GM23338 (cell line): ENCODE results near the gene SRSF5. TPM values are rescaled to one million over a fixed set of nuclear protein-coding genes. Genes with fewer than 3 reads are reported as not detected.

Experiments
- ATAC-seq: fragments of 200-7000 bp; cut with Tn5 transposase; 3 replicates; pipeline ENCODE4 v1.9.1; 2020
- DNase-seq: peaks from one replicate; pipeline ENCODE4 v3.0.0-alpha.2; 2015; ENCODE audit warnings: low spot score
- H2AFZ ChIP-seq: fragments of 200-600 bp; sonication (generic); 2 replicates; pipeline ENCODE4 v1.8.0; 2016; ENCODE audit warnings: antibody characterized with exemption, mild to moderate bottlenecking, moderate library complexity
- H3F3A ChIP-seq: fragments of 200-600 bp; sonication (generic); replicated peaks from 2 replicates; pipeline ENCODE4 v1.8.0; 2017; ENCODE audit warnings: antibody characterized with exemption, mixed run types, low read depth
- H3K27ac ChIP-seq: fragments of 200-600 bp; sonication (generic); 2 replicates; pipeline ENCODE4 v1.6.1; 2016; ENCODE audit warnings: low read depth
- H3K27me3 ChIP-seq: fragments of 200-600 bp; sonication (generic); 2 replicates; pipeline ENCODE4 v1.8.0; 2016; ENCODE audit warnings: mild to moderate bottlenecking, mixed run types, moderate library complexity; ENCODE audit not compliant: insufficient read depth
- H3K36me3 ChIP-seq: fragments of 200-600 bp; sonication (generic); 2 replicates; pipeline ENCODE4 v1.8.0; 2016; ENCODE audit warnings: mild to moderate bottlenecking; ENCODE audit not compliant: insufficient read depth
- H3K4me1 ChIP-seq: fragments of 200-600 bp; sonication (generic); 2 replicates; pipeline ENCODE4 v1.8.0; 2016; ENCODE audit warnings: mild to moderate bottlenecking, moderate library complexity; ENCODE audit not compliant: insufficient read depth
- H3K4me2 ChIP-seq: fragments of 200-600 bp; sonication (generic); 2 replicates; pipeline ENCODE4 v1.7.1; 2017; ENCODE audit warnings: mixed run types
- H3K4me3 ChIP-seq: fragments of 200-600 bp; sonication (generic); 2 replicates; pipeline ENCODE4 v1.6.1; 2016; ENCODE audit warnings: mixed run types
- H3K79me2 ChIP-seq: fragments of 200-600 bp; sonication (generic); replicated peaks from 2 replicates; pipeline ENCODE4 v1.8.0; 2017; ENCODE audit warnings: mild to moderate bottlenecking; ENCODE audit not compliant: insufficient read depth
- H3K9me2 ChIP-seq: fragments of 200-600 bp; sonication (generic); 2 replicates; pipeline ENCODE4 v1.8.0; 2017; ENCODE audit not compliant: insufficient read depth
- H4K20me1 ChIP-seq: fragments of 200-600 bp; sonication (generic); replicated peaks from 2 replicates; pipeline ENCODE4 v1.8.0; 2017; ENCODE audit warnings: mild to moderate bottlenecking; ENCODE audit not compliant: insufficient read depth
- H3K27ac Mint-ChIP-seq: 2 replicates; pipeline ENCODE4 v1.8.0; 2020; ENCODE audit warnings: inconsistent platforms, mild to moderate bottlenecking, moderate library complexity, mixed read lengths
- H3K27me3 Mint-ChIP-seq: 3 replicates; pipeline ENCODE4 v1.8.0; 2022; ENCODE audit warnings: low read depth, mild to moderate bottlenecking, moderate library complexity, mixed read lengths, inconsistent platforms; ENCODE audit not compliant: insufficient read depth, poor library complexity
- H3K36me3 Mint-ChIP-seq: 3 replicates; pipeline ENCODE4 v1.8.0; 2021; ENCODE audit warnings: low read depth, mild to moderate bottlenecking, inconsistent platforms, moderate library complexity, mixed read lengths
- H3K4me1 Mint-ChIP-seq: 3 replicates; pipeline ENCODE4 v1.8.0; 2020; ENCODE audit warnings: mild to moderate bottlenecking, inconsistent platforms, mixed read lengths
- H3K4me3 Mint-ChIP-seq: 3 replicates; pipeline ENCODE4 v1.8.0; 2021; ENCODE audit warnings: moderate library complexity, mild to moderate bottlenecking, inconsistent platforms, mixed read lengths
- H3K9me3 Mint-ChIP-seq: 3 replicates; pipeline ENCODE4 v1.8.0; 2020; ENCODE audit warnings: moderate library complexity, mild to moderate bottlenecking, inconsistent platforms, mixed read lengths
- CREB1 ChIP-seq: fragments of 250-450 bp; sonication (Bioruptor Pico); IDR thresholded peaks from 2 replicates; pipeline ENCODE4 v1.5.0; 2020; ENCODE audit warnings: low read depth, mild to moderate bottlenecking, moderate library complexity
- CTCF ChIP-seq, 2 experiments: fragments of 200-600 bp in 1 of 2; sonication (generic) in 1 of 2; conservative IDR thresholded peaks; 2 replicates each; pipeline versions ENCODE4 v1.5.1 to v1.6.1; 2016 to 2017; ENCODE audit warnings: antibody characterized with exemption in 2 of 2, low read depth in 2 of 2, mild to moderate bottlenecking in 2 of 2, moderate library complexity in 1 of 2
- ETS1 ChIP-seq: IDR thresholded peaks from 2 replicates; pipeline ENCODE4 v1.6.1; 2016; ENCODE audit warnings: antibody characterized with exemption
- EZH2 ChIP-seq: fragments of 200-600 bp; sonication (generic); IDR thresholded peaks from one replicate; pipeline ENCODE4 v1.8.0; 2017; ENCODE audit warnings: antibody characterized with exemption, mild to moderate bottlenecking, low read depth; ENCODE audit not compliant: unreplicated experiment
- JUNB ChIP-seq: IDR thresholded peaks from one replicate; pipeline ENCODE4 v1.6.1; 2016; ENCODE audit warnings: antibody characterized with exemption; ENCODE audit not compliant: unreplicated experiment
- POLR2AphosphoS5 ChIP-seq: IDR thresholded peaks from 2 replicates; pipeline ENCODE4 v1.6.1; 2016; ENCODE audit warnings: antibody characterized with exemption, low read depth
- REST ChIP-seq: IDR thresholded peaks from one replicate; pipeline ENCODE4 v1.6.1; 2018; ENCODE audit warnings: antibody characterized with exemption; ENCODE audit not compliant: unreplicated experiment
- STAT1 ChIP-seq: IDR thresholded peaks from one replicate; pipeline ENCODE4 v1.6.1; 2016; ENCODE audit warnings: antibody characterized with exemption; ENCODE audit not compliant: unreplicated experiment
- ZNF114 ChIP-seq: fragments of 250-450 bp; sonication (Bioruptor Pico); IDR thresholded peaks from 2 replicates; pipeline ENCODE4 v1.5.0; 2020; ENCODE audit warnings: mild to moderate bottlenecking, moderate library complexity
- ZNF462 ChIP-seq: fragments of 250-450 bp; sonication (Bioruptor Pico); IDR thresholded peaks from 2 replicates; pipeline ENCODE4 v1.5.0; 2020; ENCODE audit warnings: mild to moderate bottlenecking, moderate library complexity
- polyA plus RNA-seq: library from polyadenylated mRNA; unstranded; fragments of >200 nt; fragmentation: Nextera tagmentation; extraction: Ambion mirVana; gene quantifications from 2 replicates; pipeline ENCODE4 v1.2.1, GENCODE V29; 2016
- total RNA-seq: library from RNA; depleted of rRNA; stranded (reverse); fragments of >200 nt; shearing (Covaris generic); gene quantifications from 2 replicates; pipeline ENCODE4 v1.2.3, GENCODE V29; 2014

Gene SRSF5
- total and polyA plus RNA-seq, 2 experiments from 2014 or later = 172 to 389 TPM

- no peak overlapping the region for H3K4me3 ChIP-seq
- H3K36me3 Mint-ChIP-seq = no peaks in the 10 kb centered on the region
- H3K36me3 ChIP-seq = no peaks in the 10 kb centered on the region
- no peak overlapping the region for H3K27ac ChIP-seq
- H3F3A ChIP-seq = no peaks in the 10 kb centered on the region
- DNase-seq (no peak), ATAC-seq (no peak)
- no peaks in the 10 kb centered on the region for H3K79me2 ChIP-seq
- no peaks in the 10 kb centered on the region for H3K27me3 ChIP-seq
- no peak overlapping the region for H2AFZ ChIP-seq
- H3K27me3 Mint-ChIP-seq = peaks cover 2% of the 10 kb centered on the region
- H3K9me2 ChIP-seq = no peaks in the 10 kb centered on the region
- peaks cover 5% of the 10 kb centered on the region; the same call in 1 of the 3 replicates for H3K4me1 Mint-ChIP-seq
- no peak overlapping the region for H3K4me3 Mint-ChIP-seq
- no peak overlapping the region for H3K27ac Mint-ChIP-seq
- no peaks in the 10 kb centered on the region for H3K9me3 Mint-ChIP-seq
- TF ChIP-seq ZNF114 (CRISPR knock-in tag) (no peak), ZNF462 (no peak), CREB1 (no peak), REST (no peak), STAT1 (no peak), JUNB (no peak), EZH2 (no peak), POLR2AphosphoS5 (no peak), ETS1 (no peak), CTCF (conservative IDR thresholded peaks at IDR 0.05; ENCODE audit: low read depth in 2 of 2) (no peak)
- no peaks in the 10 kb centered on the region for H3K4me1 ChIP-seq
- no peak overlapping the region for H3K4me2 ChIP-seq
- no peaks in the 10 kb centered on the region for H4K20me1 ChIP-seq
Observed at GRCh38 chr14:69756298-69756697, 10.6 kb upstream of the SRSF5 start.
